ENCODE results near the gene DCANP1. TPM values are rescaled to one million over a fixed set of nuclear protein-coding genes. Genes with fewer than 3 reads are reported as not detected.

Gene DCANP1
- total and polyA plus RNA-seq, 9 of the 15 experiments (the other 6 are each of a cell fraction or from before 2014, with no cell fraction given), result not detected

DNA sequence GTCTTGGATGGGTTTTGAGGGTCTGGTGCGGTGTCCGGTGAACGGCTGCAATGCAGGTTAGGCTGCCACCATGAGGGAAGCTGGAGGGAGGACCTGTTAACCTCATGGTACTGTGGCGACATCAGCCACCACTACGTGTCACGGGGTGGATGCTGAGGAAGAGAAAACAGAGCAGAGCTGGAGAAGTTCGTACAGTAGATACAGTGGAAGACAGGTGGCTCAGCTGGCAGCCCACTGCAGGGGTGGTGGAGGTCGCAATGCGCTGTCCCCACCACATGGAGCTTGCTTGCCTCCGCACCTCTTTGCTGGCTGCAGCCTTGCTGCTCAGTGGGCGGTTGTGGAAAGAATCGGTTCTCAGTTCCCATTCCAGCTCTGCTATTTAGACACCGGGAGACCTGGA is 2.8 kb downstream of the DCANP1 start:
- no peaks in the 10 kb centered on the region; the same call in 1 of the 2 replicates for H4K20me1 ChIP-seq (replicated peaks; ENCODE audit: control insufficient read depth, insufficient read depth, low read length)
- no peaks in the 10 kb centered on the region for H3K9me3 ChIP-seq (replicated peaks; ENCODE audit: control insufficient read depth, insufficient read depth, low read depth, low read length)
- no peaks in the 10 kb centered on the region for H3K79me2 ChIP-seq (ENCODE audit: control insufficient read depth, insufficient read depth, low read length)
- ATAC-seq (no peak), FAIRE-seq (no peak), DNase-seq (ENCODE audit: extremely low read depth in 1 of 4, low spot score in 3 of 4) (no peak)
- H3K9me1 ChIP-seq (ENCODE audit: control insufficient read depth, insufficient read depth, low read length), result no peaks in the 10 kb centered on the region
- no peaks in the 10 kb centered on the region for H3K36me3 ChIP-seq (ENCODE audit: control insufficient read depth, insufficient read depth, low read length)
- ChIA-PET CTCF (ENCODE audit: low intra/inter-chr PET ratio) (no interaction called here), POLR2A (interaction anchor here (2.0 kb wide), 1 partner anchor 18 kb away, joined by 7 read pairs; no protein-coding TSS in a partner anchor)
- no peaks in the 10 kb centered on the region; a peak in 1 of 5 replicates for H3K27me3 ChIP-seq (ENCODE audit: control insufficient read depth in 2 of 2, insufficient read depth in 2 of 2, low read length in 2 of 2)
- no peak overlapping the region for H2AFZ ChIP-seq (ENCODE audit: low read depth, low read length)
- H3K4me1 ChIP-seq (replicated peaks in 1 of 2; ENCODE audit: control insufficient read depth in 2 of 2, insufficient read depth in 2 of 2, low read length in 2 of 2), result peaks cover 0 to 11% of the 10 kb centered on the region in 2 experiments; a peak in 1 of 5 replicates
- H3K4me2 ChIP-seq (ENCODE audit: insufficient read depth, low read length), result no peak overlapping the region
- no peak overlapping the region for H3K27ac ChIP-seq (ENCODE audit: extremely low read depth, low read depth, low read length)
- WGBS (ENCODE audit: insufficient coverage, low coverage, missing lambda C conversion rate), result 59% methylated on average over 13 of the region's 13 CpGs
- in situ Hi-C loops (cut with MboI) (no loop called here), intact Hi-C loops (cut with micrococcal nuclease) (no loop called here)
- no TSS peak for BruUV-seq (replicated peaks)
- no peak overlapping the region for H3K4me3 ChIP-seq
- 0 out of 4 replicates have a peak overlapping the region, but pooled peaks of 1 of the 2 experiments have one; percentile 4 for H3K9ac ChIP-seq (ENCODE audit: insufficient read depth in 1 of 2, low read depth in 2 of 2, low read length in 2 of 2)
- no peak for TF ChIP-seq ZC3H11A (IDR thresholded peaks at IDR 0.05; ENCODE audit: low read depth, low read length)
- no peak for TF ChIP-seq PHTF2 (CRISPR knock-in tag; IDR thresholded peaks at IDR 0.05)
- TF ChIP-seq, protein P1, sequence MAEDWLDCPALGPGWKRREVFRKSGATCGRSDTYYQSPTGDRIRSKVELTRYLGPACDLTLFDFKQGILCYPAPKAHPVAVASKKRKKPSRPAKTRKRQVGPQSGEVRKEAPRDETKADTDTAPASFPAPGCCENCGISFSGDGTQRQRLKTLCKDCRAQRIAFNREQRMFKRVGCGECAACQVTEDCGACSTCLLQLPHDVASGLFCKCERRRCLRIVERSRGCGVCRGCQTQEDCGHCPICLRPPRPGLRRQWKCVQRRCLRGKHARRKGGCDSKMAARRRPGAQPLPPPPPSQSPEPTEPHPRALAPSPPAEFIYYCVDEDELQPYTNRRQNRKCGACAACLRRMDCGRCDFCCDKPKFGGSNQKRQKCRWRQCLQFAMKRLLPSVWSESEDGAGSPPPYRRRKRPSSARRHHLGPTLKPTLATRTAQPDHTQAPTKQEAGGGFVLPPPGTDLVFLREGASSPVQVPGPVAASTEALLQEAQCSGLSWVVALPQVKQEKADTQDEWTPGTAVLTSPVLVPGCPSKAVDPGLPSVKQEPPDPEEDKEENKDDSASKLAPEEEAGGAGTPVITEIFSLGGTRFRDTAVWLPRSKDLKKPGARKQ (CRISPR knock-in tag; IDR thresholded peaks at IDR 0.05), result no peak
- no peak for TF ChIP-seq EZH2 (IDR thresholded peaks at IDR 0.05; ENCODE audit: borderline replicate concordance, low read depth, low read length)
- TF ChIP-seq, protein P2, sequence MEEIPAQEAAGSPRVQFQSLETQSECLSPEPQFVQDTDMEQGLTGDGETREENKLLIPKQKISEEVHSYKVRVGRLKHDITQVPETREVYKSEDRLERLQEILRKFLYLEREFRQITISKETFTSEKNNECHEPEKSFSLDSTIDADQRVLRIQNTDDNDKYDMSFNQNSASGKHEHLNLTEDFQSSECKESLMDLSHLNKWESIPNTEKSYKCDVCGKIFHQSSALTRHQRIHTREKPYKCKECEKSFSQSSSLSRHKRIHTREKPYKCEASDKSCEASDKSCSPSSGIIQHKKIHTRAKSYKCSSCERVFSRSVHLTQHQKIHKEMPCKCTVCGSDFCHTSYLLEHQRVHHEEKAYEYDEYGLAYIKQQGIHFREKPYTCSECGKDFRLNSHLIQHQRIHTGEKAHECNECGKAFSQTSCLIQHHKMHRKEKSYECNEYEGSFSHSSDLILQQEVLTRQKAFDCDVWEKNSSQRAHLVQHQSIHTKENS (CRISPR knock-in tag; IDR thresholded peaks at IDR 0.05), result no peak
- no peak for TF ChIP-seq RHOXF2B (CRISPR knock-in tag; conservative IDR thresholded peaks at IDR 0.05)
- no peak for TF ChIP-seq ZNF586 (CRISPR knock-in tag; conservative IDR thresholded peaks at IDR 0.05)
- TF ChIP-seq MAZ (CRISPR knock-in tag; conservative IDR thresholded peaks at IDR 0.05 in 1 of 2, IDR thresholded peaks at IDR 0.05 in 1 of 2), result no peak
- no peak for TF ChIP-seq HMG20B (CRISPR knock-in tag; IDR thresholded peaks at IDR 0.05)
- no peak for TF ChIP-seq XRCC5 (IDR thresholded peaks at IDR 0.05; ENCODE audit: low read depth, low read length)
- TF ChIP-seq SMAD4 (CRISPR knock-in tag; conservative IDR thresholded peaks at IDR 0.05), result no peak
- TF ChIP-seq ZNF384 (IDR thresholded peaks at IDR 0.05; ENCODE audit: low read depth, low read length), result no peak
